ENCODE results near the gene USH1C.

The USH1C gene

GRCh38 chr11:17556999-17557398 lies 12.8 kb upstream of the USH1C start:
- no peaks in the 10 kb centered on the region for H3K4me1 ChIP-seq (ENCODE audit: control insufficient read depth, insufficient read depth, low read length)
- CTCF ChIA-PET, result no interaction called here
- no peaks in the 10 kb centered on the region for H3K36me3 ChIP-seq (ENCODE audit: control insufficient read depth in 2 of 2, insufficient read depth in 1 of 2, low read length in 2 of 2)
- no peaks in the 10 kb centered on the region for H3K9me3 ChIP-seq (ENCODE audit: control insufficient read depth, insufficient read depth, low read depth, low read length)
- no peak overlapping the region for H3K27ac ChIP-seq (ENCODE audit: extremely low read depth, low read depth, low read length)
- TF ChIP-seq ZNF747 (tag by site-specific recombination; IDR thresholded peaks at IDR 0.05), result no peak
- TF ChIP-seq ZNF626 (tag by site-specific recombination; IDR thresholded peaks at IDR 0.05), result no peak
- no peak for TF ChIP-seq ZNF530 (tag by site-specific recombination; IDR thresholded peaks at IDR 0.05; ENCODE audit: low read depth)
- POLR2A ChIA-PET, result no interaction called here
- H3K4me3 ChIP-seq (ENCODE audit: low read depth, low read length), result no peak overlapping the region

DNA sequence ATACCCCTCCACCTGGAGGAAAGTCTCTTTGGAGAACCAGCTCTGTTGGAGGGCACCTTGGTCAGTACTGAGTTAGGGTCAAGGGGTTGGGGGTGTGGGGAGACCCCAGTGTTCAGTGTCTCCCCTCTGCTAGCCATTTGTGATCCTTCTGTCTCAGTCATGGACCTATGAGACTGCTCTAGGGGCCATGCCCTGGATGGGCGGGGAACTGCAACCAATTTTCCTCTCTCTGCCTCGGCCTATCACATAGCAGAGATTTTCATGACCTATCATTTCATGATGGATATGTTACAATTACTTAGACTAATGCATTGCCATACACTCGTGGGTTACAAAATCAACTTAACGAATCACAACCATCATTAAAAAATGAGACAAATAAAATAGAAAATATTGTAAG lies 10.3 kb upstream of the USH1C start:
- H3K4me3 ChIP-seq (ENCODE audit: low read depth, low read length), result no peak overlapping the region
- TF ChIP-seq PRDM1 (tag by site-specific recombination; IDR thresholded peaks at IDR 0.05), result no peak
- TF ChIP-seq CTCF (tag by site-specific recombination; IDR thresholded peaks at IDR 0.05), result no peak
- TF ChIP-seq, protein P1, sequence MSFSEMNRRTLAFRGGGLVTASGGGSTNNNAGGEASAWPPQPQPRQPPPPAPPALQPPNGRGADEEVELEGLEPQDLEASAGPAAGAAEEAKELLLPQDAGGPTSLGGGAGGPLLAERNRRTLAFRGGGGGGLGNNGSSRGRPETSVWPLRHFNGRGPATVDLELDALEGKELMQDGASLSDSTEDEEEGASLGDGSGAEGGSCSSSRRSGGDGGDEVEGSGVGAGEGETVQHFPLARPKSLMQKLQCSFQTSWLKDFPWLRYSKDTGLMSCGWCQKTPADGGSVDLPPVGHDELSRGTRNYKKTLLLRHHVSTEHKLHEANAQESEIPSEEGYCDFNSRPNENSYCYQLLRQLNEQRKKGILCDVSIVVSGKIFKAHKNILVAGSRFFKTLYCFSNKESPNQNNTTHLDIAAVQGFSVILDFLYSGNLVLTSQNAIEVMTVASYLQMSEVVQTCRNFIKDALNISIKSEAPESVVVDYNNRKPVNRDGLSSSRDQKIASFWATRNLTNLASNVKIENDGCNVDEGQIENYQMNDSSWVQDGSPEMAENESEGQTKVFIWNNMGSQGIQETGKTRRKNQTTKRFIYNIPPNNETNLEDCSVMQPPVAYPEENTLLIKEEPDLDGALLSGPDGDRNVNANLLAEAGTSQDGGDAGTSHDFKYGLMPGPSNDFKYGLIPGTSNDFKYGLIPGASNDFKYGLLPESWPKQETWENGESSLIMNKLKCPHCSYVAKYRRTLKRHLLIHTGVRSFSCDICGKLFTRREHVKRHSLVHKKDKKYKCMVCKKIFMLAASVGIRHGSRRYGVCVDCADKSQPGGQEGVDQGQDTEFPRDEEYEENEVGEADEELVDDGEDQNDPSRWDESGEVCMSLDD (tag by site-specific recombination; IDR thresholded peaks at IDR 0.05), result no peak
- no peak for TF ChIP-seq FEZF1 (tag by site-specific recombination; IDR thresholded peaks at IDR 0.05)
- TF ChIP-seq KLF8 (tag by site-specific recombination; IDR thresholded peaks at IDR 0.05), result no peak
- TF ChIP-seq TRIM28 (IDR thresholded peaks at IDR 0.05; ENCODE audit: borderline replicate concordance, low read length), result no peak
- TF ChIP-seq ZNF560 (tag by site-specific recombination; IDR thresholded peaks at IDR 0.05; ENCODE audit: borderline replicate concordance), result no peak
- TF ChIP-seq, protein P2, sequence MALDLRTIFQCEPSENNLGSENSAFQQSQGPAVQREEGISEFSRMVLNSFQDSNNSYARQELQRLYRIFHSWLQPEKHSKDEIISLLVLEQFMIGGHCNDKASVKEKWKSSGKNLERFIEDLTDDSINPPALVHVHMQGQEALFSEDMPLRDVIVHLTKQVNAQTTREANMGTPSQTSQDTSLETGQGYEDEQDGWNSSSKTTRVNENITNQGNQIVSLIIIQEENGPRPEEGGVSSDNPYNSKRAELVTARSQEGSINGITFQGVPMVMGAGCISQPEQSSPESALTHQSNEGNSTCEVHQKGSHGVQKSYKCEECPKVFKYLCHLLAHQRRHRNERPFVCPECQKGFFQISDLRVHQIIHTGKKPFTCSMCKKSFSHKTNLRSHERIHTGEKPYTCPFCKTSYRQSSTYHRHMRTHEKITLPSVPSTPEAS (tag by site-specific recombination; IDR thresholded peaks at IDR 0.05), result no peak
- TF ChIP-seq ZNF114 (tag by site-specific recombination; IDR thresholded peaks at IDR 0.05), result no peak
- no peak for TF ChIP-seq ZNF248 (tag by site-specific recombination; IDR thresholded peaks at IDR 0.05)
- TF ChIP-seq ZNF155 (tag by site-specific recombination; IDR thresholded peaks at IDR 0.05), result no peak
- no peak for TF ChIP-seq ZNF518A (tag by site-specific recombination; conservative IDR thresholded peaks at IDR 0.05; ENCODE audit: low read depth)
- TF ChIP-seq HOXD13 (CRISPR knock-in tag; IDR thresholded peaks at IDR 0.05; ENCODE audit: borderline replicate concordance), result no peak
- no peak for TF ChIP-seq ZNF324 (tag by site-specific recombination; IDR thresholded peaks at IDR 0.05)
- no peak for TF ChIP-seq ZNF561 (tag by site-specific recombination; IDR thresholded peaks at IDR 0.05; ENCODE audit: borderline replicate concordance)
- no peak for TF ChIP-seq ZFP41 (tag by site-specific recombination; IDR thresholded peaks at IDR 0.05; ENCODE audit: borderline replicate concordance)
- TF ChIP-seq ZNF660 (tag by site-specific recombination; IDR thresholded peaks at IDR 0.05), result no peak
- TF ChIP-seq, protein P3, sequence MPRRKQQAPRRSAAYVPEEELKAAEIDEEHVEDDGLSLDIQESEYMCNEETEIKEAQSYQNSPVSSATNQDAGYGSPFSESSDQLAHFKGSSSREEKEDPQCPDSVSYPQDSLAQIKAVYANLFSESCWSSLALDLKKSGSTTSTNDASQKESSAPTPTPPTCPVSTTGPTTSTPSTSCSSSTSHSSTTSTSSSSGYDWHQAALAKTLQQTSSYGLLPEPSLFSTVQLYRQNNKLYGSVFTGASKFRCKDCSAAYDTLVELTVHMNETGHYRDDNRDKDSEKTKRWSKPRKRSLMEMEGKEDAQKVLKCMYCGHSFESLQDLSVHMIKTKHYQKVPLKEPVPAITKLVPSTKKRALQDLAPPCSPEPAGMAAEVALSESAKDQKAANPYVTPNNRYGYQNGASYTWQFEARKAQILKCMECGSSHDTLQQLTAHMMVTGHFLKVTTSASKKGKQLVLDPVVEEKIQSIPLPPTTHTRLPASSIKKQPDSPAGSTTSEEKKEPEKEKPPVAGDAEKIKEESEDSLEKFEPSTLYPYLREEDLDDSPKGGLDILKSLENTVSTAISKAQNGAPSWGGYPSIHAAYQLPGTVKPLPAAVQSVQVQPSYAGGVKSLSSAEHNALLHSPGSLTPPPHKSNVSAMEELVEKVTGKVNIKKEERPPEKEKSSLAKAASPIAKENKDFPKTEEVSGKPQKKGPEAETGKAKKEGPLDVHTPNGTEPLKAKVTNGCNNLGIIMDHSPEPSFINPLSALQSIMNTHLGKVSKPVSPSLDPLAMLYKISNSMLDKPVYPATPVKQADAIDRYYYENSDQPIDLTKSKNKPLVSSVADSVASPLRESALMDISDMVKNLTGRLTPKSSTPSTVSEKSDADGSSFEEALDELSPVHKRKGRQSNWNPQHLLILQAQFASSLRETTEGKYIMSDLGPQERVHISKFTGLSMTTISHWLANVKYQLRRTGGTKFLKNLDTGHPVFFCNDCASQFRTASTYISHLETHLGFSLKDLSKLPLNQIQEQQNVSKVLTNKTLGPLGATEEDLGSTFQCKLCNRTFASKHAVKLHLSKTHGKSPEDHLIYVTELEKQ (tag by site-specific recombination; IDR thresholded peaks at IDR 0.05; ENCODE audit: borderline replicate concordance), result no peak
- H3K27ac ChIP-seq (ENCODE audit: extremely low read depth, low read depth, low read length), result no peak overlapping the region
- no peaks in the 10 kb centered on the region for H3K36me3 ChIP-seq (ENCODE audit: control insufficient read depth in 2 of 2, insufficient read depth in 1 of 2, low read length in 2 of 2)
- ChIA-PET POLR2A (no interaction called here), CTCF (interaction anchor here (0.6 to 1.7 kb wide), 3 partner anchors 11 to 185 kb away, joined by 3 to 7 read pairs (median 3); no protein-coding TSS in a partner anchor)
- H3K4me1 ChIP-seq (ENCODE audit: control insufficient read depth, insufficient read depth, low read length), result no peaks in the 10 kb centered on the region
- H3K9me3 ChIP-seq (ENCODE audit: control insufficient read depth, insufficient read depth, low read depth, low read length), result no peaks in the 10 kb centered on the region
